H1 (cell line): ENCODE data around the gene PRDM4. TPM values are rescaled to one million over a fixed set of nuclear protein-coding genes. Genes with fewer than 3 reads are reported as not detected.

ENCODE experiments used
- CTBP2 ChIP-seq: IDR thresholded peaks from 2 replicates; pipeline ENCODE4 v1.7.0; 2011; ENCODE audit warnings: borderline replicate concordance, mild to moderate bottlenecking, moderate library complexity, mixed read lengths, low read length; ENCODE audit not compliant: insufficient read depth, insufficient read length
- EP300 ChIP-seq, 2 experiments: IDR thresholded peaks; 1 replicate in 1 of 2; 2 replicates in 1 of 2; pipeline ENCODE4 v1.6.1; 2011 to 2012; ENCODE audit warnings: low read depth in 2 of 2, low read length in 2 of 2, mild to moderate bottlenecking in 2 of 2, borderline replicate concordance in 1 of 2, inconsistent platforms in 1 of 2, moderate library complexity in 1 of 2
- polyA plus RNA-seq, 7 experiments: library from polyadenylated mRNA; depleted of rRNA in 3 of 7; stranded (reverse) in 5 of 7; unstranded in 2 of 7; fragments of >200 nt in 5 of 7; fragments of 200-250 nt in 2 of 7; gene quantifications; 1 replicate in 5 of 7; 2 replicates in 1 of 7; 4 replicates in 1 of 7; pipeline versions ENCODE4 v1.2.1 to v1.2.3, GENCODE V29; 2011 to 2013; ENCODE audit warnings: missing spikeins in 2 of 7, mixed read lengths in 2 of 7
- total RNA-seq: library from RNA; stranded (reverse); fragmentation: NEBNext Ultra II Directional; extraction: Animal tissue kit (Norgen Biotek cat#: 25700); gene quantifications from 2 replicates; pipeline ENCODE4 v1.2.1, GENCODE V29; 2021
- TF ChIP-seq, protein P1 (sequence below): IDR thresholded peaks from 2 replicates; pipeline ENCODE4 v1.6.1; 2011; ENCODE audit warnings: low read depth, mild to moderate bottlenecking, low read length; ENCODE audit not compliant: insufficient read depth

PRDM4 gene
- total and polyA plus RNA-seq, 2 of the 8 experiments (the other 6 are each of a cell fraction or from before 2014, with no cell fraction given), result 10.1 to 17.5 TPM

DNA sequence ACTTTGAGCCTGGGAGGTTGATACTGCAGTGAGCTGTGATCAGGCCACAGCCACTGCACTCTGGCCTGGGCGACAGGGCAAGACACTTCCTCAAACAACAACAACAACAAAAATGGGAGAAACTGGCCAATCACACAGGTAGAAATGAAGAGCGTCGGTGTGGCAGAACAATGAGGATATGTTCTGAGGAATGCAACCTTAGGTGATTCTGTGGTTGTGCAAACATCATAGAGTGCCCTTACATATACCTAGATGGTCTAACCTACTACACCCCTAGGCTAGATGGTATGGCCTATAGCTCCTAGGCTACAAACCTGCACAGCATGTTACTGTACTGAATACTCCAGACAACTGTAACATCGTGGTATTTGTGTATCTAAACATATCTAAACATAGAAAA, 3.7 kb upstream of the PRDM4 start (continued):
- TF ChIP-seq EP300 (IDR thresholded peaks at IDR 0.05; ENCODE audit: borderline replicate concordance in 1 of 2, low read depth in 2 of 2, low read length in 2 of 2) (no peak), CTBP2 (no peak)
- TF ChIP-seq, protein P1, sequence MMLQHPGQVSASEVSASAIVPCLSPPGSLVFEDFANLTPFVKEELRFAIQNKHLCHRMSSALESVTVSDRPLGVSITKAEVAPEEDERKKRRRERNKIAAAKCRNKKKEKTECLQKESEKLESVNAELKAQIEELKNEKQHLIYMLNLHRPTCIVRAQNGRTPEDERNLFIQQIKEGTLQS, result no peak
